ENCODE results near the gene CYP2F1.
"Not testable (repeated sequence)": the region's sequence is repeated elsewhere in the genome, so short reads cannot be mapped to it uniquely, and the experiment has no call there.

The CYP2F1 gene

GRCh38 chr19:41149831-41150230 is 35.6 kb downstream of the CYP2F1 start:
- H3K36me3 ChIP-seq (ENCODE audit: control insufficient read depth, insufficient read depth, low read length) = no peaks in the 10 kb centered on the region
- H3K9me3 ChIP-seq (ENCODE audit: control insufficient read depth, low read length) = no peaks in the 10 kb centered on the region
- WGBS, 2 experiments = 84 to 91% methylated on average over 2 of the region's 2 CpGs
- no peak overlapping the region for H3K27ac ChIP-seq (ENCODE audit: insufficient read depth, low read depth, low read length, poor library complexity, severe bottlenecking)
- H3K4me1 ChIP-seq (ENCODE audit: control insufficient read depth, insufficient read depth, low read length) = no peaks in the 10 kb centered on the region
- no peaks in the 10 kb centered on the region for H3K27me3 ChIP-seq (ENCODE audit: control insufficient read depth, insufficient read depth, low read length, poor library complexity, severe bottlenecking)
- no peak overlapping the region for H3K4me3 ChIP-seq (ENCODE audit: insufficient read depth, low read depth, low read length)

- not testable (repeated sequence) for H3K27ac ChIP-seq (ENCODE audit: insufficient read depth, low read depth, low read length, poor library complexity, severe bottlenecking); H3K9me3 ChIP-seq (ENCODE audit: control insufficient read depth, low read length); H3K27me3 ChIP-seq (ENCODE audit: control insufficient read depth, insufficient read depth, low read length, poor library complexity, severe bottlenecking); H3K4me1 ChIP-seq (ENCODE audit: control insufficient read depth, insufficient read depth, low read length); H3K4me3 ChIP-seq (ENCODE audit: insufficient read depth, low read depth, low read length); H3K36me3 ChIP-seq (ENCODE audit: control insufficient read depth, insufficient read depth, low read length)
- WGBS, 2 experiments = 90 to 91% methylated on average over 6 to 7 of the region's 7 CpGs
Observed at GRCh38 chr19:41150986-41151385, 36.8 kb downstream of the CYP2F1 start.

DNA sequence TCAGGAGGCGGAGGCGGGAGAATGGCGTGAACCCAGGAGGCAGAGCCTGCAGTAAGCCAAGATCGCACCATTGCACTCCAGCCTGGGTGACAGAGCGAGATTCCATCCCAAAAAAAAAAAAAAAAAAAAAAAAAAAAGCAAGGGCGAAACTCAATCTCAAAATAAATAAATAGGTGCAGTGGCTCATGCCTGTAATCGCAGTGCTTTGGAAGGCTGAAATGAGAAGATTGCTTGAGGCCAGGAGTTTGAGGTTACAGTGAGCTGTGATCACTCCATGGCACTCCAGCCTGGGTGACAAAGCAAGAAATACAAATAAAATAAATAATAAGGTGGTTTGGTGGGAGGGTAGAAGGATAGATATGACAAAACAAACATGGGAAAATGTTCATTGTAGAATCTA is 39.8 kb downstream of the CYP2F1 start:
- Histone ChIP-seq H3K4me3 (ENCODE audit: insufficient read depth, low read depth, low read length) (no peak overlapping the region), H3K27ac (ENCODE audit: insufficient read depth, low read depth, low read length, poor library complexity, severe bottlenecking) (no peak overlapping the region), H3K4me1 (ENCODE audit: control insufficient read depth, insufficient read depth, low read length) (no peaks in the 10 kb centered on the region), H3K36me3 (ENCODE audit: control insufficient read depth, insufficient read depth, low read length) (no peaks in the 10 kb centered on the region), H3K27me3 (ENCODE audit: control insufficient read depth, insufficient read depth, low read length, poor library complexity, severe bottlenecking) (no peaks in the 10 kb centered on the region), H3K9me3 (ENCODE audit: control insufficient read depth, low read length) (no peaks in the 10 kb centered on the region)
- WGBS, 2 experiments = 89 to 90% methylated on average over 7 of the region's 7 CpGs

GRCh38 chr19:41156207-41156606 is 42.0 kb downstream of the CYP2F1 start:
- no peaks in the 10 kb centered on the region for H3K27me3 ChIP-seq (ENCODE audit: control insufficient read depth, insufficient read depth, low read length, poor library complexity, severe bottlenecking)
- no peaks in the 10 kb centered on the region for H3K36me3 ChIP-seq (ENCODE audit: control insufficient read depth, insufficient read depth, low read length)
- H3K27ac ChIP-seq (ENCODE audit: insufficient read depth, low read depth, low read length, poor library complexity, severe bottlenecking) = no peak overlapping the region
- H3K4me3 ChIP-seq (ENCODE audit: insufficient read depth, low read depth, low read length) = no peak overlapping the region
- no peaks in the 10 kb centered on the region for H3K4me1 ChIP-seq (ENCODE audit: control insufficient read depth, insufficient read depth, low read length)
- WGBS, 2 experiments = 91 to 100% methylated on average over 2 of the region's 2 CpGs
- H3K9me3 ChIP-seq (ENCODE audit: control insufficient read depth, low read length) = no peaks in the 10 kb centered on the region

DNA sequence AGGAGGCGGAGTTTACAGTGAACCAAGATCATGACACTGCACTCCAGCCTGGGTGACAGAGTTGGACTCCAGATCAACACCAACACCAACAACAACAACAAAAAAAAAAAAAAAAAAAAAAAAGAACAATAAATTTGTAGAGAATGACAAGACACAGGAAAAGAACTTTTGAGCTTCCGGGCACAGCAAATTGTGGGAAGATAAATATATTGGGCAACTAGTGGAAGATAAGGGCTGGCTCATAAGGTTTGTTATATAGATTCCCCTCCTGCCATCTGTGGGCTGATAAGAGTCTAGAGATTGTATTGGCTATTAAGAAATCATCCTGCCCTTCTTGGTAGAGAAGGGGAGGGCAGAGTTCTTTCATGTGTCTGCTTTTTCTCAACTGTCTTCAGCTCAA is 45.6 kb downstream of the CYP2F1 start:
- Histone ChIP-seq H3K27ac (ENCODE audit: insufficient read depth, low read depth, low read length, poor library complexity, severe bottlenecking) (no peak overlapping the region), H3K9me3 (ENCODE audit: control insufficient read depth, low read length) (no peaks in the 10 kb centered on the region), H3K36me3 (ENCODE audit: control insufficient read depth, insufficient read depth, low read length) (no peaks in the 10 kb centered on the region), H3K4me3 (ENCODE audit: insufficient read depth, low read depth, low read length) (no peak overlapping the region), H3K4me1 (ENCODE audit: control insufficient read depth, insufficient read depth, low read length) (no peaks in the 10 kb centered on the region), H3K27me3 (ENCODE audit: control insufficient read depth, insufficient read depth, low read length, poor library complexity, severe bottlenecking) (no peaks in the 10 kb centered on the region)
- 91 to 96% methylated on average over 2 of the region's 2 CpGs for WGBS, 2 experiments

GRCh38 chr19:41161903-41162302 is 47.7 kb downstream of the CYP2F1 start:
- Histone ChIP-seq H3K36me3 (ENCODE audit: control insufficient read depth, insufficient read depth, low read length) (no peaks in the 10 kb centered on the region), H3K4me3 (ENCODE audit: insufficient read depth, low read depth, low read length) (no peak overlapping the region), H3K4me1 (ENCODE audit: control insufficient read depth, insufficient read depth, low read length) (no peaks in the 10 kb centered on the region), H3K9me3 (ENCODE audit: control insufficient read depth, low read length) (no peaks in the 10 kb centered on the region), H3K27me3 (ENCODE audit: control insufficient read depth, insufficient read depth, low read length, poor library complexity, severe bottlenecking) (no peaks in the 10 kb centered on the region), H3K27ac (ENCODE audit: insufficient read depth, low read depth, low read length, poor library complexity, severe bottlenecking) (no peak overlapping the region)
- 93 to 99% methylated on average over 4 to 5 of the region's 5 CpGs for WGBS, 2 experiments

DNA sequence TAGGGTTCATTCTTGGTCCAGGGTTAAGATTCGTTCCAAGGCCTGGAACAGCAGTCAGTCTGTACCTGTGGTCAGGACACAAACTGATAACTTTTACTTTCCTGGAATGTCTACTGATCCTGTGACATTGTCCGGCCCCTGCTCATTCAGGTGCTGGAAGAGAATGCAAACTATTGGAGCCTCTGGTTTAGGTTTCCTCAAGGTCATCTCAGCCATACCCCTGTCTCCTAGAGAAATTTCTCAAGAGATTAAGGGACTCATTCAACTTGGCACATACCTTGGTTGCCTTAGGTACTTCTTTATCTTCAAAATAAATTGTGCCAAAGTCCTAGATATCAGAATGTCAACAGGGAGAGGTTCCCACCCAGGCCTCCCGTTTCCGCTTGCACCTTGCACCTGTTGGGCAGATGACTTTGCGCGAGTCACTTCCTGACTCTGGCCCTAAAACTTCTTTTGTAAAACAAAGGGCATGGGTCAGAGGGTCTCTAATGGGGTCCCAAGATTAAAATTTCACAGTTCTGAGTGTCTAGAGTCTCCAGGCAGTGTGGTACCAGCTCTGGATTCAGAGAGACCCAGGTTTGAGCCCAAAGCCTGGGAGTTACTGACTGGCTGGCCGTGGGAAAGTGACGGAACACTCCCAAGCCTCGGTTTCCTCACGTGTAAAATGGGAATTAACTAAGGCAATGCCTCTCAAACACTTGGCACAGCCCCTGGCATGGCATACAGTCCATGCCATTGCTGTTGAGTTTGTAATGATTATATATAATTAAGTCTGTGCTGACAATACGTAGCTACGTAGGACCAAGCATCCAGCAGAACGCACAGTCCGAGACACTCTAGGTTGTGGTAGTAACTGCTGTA is 52.9 kb downstream of the CYP2F1 start:
- Histone ChIP-seq H3K4me3 (ENCODE audit: insufficient read depth, low read depth, low read length) (no peak overlapping the region), H3K36me3 (ENCODE audit: control insufficient read depth, insufficient read depth, low read length) (no peaks in the 10 kb centered on the region), H3K9me3 (ENCODE audit: control insufficient read depth, low read length) (no peaks in the 10 kb centered on the region), H3K27ac (ENCODE audit: insufficient read depth, low read depth, low read length, poor library complexity, severe bottlenecking) (no peak overlapping the region), H3K4me1 (ENCODE audit: control insufficient read depth, insufficient read depth, low read length) (no peaks in the 10 kb centered on the region), H3K27me3 (ENCODE audit: control insufficient read depth, insufficient read depth, low read length, poor library complexity, severe bottlenecking) (no peaks in the 10 kb centered on the region)
- 91 to 95% methylated on average over 14 of the region's 14 CpGs for WGBS, 2 experiments

DNA sequence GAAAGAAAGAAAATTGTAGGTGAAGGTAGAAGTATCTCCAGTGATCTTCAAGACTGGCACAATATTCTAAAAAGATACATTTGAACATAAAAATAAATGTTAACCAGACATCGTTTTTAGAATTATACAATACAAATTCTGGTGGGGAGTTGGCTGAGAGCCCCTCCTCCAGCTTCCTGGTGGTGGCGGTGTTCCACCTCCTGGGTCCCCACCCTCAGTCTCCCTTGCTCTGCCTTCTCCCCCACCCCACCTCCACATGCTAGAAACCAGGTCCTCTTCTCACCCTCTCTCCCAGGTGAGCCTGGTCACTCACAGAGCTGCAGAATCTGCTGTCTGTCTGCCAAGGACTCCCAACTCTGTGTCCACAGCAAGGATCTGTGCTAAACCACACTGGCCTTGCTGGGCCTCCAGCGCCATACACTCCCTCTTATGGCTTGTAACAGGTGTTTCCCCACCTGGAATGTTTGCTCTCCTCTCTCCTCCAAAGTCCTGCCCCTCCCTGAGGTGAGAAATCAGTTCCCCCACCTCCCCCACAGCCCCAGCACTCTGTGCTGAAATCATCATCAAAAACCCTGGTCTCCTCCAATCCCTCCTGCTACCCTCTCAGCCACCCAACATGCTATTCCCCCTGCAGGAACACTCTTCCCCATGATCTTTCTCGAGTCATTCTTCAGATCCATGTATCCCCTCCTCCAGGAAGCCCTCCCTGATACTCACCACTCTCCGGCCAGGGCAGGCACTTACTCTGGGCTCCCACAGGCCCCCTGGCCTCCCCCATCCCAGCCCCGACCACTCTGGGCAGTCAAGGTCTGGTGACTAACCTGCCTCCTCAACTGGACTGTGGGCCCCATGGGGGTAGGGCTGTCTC is 58.3 kb downstream of the CYP2F1 start:
- Histone ChIP-seq H3K9me3 (ENCODE audit: control insufficient read depth, low read length) (no peaks in the 10 kb centered on the region), H3K27ac (ENCODE audit: insufficient read depth, low read depth, low read length, poor library complexity, severe bottlenecking) (no peak overlapping the region), H3K27me3 (ENCODE audit: control insufficient read depth, insufficient read depth, low read length, poor library complexity, severe bottlenecking) (no peaks in the 10 kb centered on the region), H3K4me3 (ENCODE audit: insufficient read depth, low read depth, low read length) (no peak overlapping the region), H3K4me1 (ENCODE audit: control insufficient read depth, insufficient read depth, low read length) (peaks cover 7% of the 10 kb centered on the region), H3K36me3 (ENCODE audit: control insufficient read depth, insufficient read depth, low read length) (no peaks in the 10 kb centered on the region)
- 83 to 90% methylated on average over 6 of the region's 6 CpGs for WGBS, 2 experiments

GRCh38 chr19:41174297-41174928 is 60.2 kb downstream of the CYP2F1 start:
- Histone ChIP-seq H3K27ac (ENCODE audit: insufficient read depth, low read depth, low read length, poor library complexity, severe bottlenecking) (no peak overlapping the region), H3K27me3 (ENCODE audit: control insufficient read depth, insufficient read depth, low read length, poor library complexity, severe bottlenecking) (no peaks in the 10 kb centered on the region), H3K4me3 (ENCODE audit: insufficient read depth, low read depth, low read length) (no peak overlapping the region), H3K9me3 (ENCODE audit: control insufficient read depth, low read length) (no peaks in the 10 kb centered on the region), H3K4me1 (ENCODE audit: control insufficient read depth, insufficient read depth, low read length) (peaks cover 7% of the 10 kb centered on the region), H3K36me3 (ENCODE audit: control insufficient read depth, insufficient read depth, low read length) (no peaks in the 10 kb centered on the region)
- 92 to 95% methylated on average over 12 to 13 of the region's 15 CpGs for WGBS, 2 experiments

All from ectodermal cell (in vitro differentiated cells).